Measurements from ENCODE around the gene ASTN2.

Gene ASTN2

GRCh38 chr9:117245175-117245829, 169.6 kb downstream of the ASTN2 start:
- no peak for DNase-seq (ENCODE audit: low read depth)
- no peak for TF ChIP-seq CTCF (conservative IDR thresholded peaks at IDR 0.05; ENCODE audit: low read depth, low read length)
- H3K4me3 ChIP-seq (ENCODE audit: low read length) = no peak overlapping the region

DNA sequence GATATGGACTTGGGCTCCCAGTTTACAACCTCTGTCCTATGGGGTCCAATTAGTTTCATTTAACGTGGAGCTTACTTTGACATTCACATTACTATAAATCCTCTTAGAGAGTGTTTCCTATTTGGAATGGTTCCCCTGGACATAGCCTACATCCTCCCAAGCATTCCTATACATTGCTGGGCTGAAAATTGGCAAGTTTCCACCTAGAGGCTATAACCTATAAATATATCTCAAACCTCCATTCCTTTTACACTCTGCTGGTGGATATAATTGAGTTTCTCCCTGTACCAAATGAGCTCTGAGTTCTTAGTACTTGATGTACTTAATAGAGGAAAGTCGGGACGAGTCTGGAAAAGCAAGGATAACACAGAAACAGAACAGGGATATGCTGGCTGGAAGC, 172.8 kb downstream of the ASTN2 start:
- no peak overlapping the region for H3K4me3 ChIP-seq (ENCODE audit: low read length)
- DNase-seq (ENCODE audit: low read depth) = no peak
- TF ChIP-seq CTCF (conservative IDR thresholded peaks at IDR 0.05; ENCODE audit: low read depth, low read length) = no peak

GRCh38 chr9:117239428-117239827, 175.4 kb downstream of the ASTN2 start:
- no peak for TF ChIP-seq CTCF (conservative IDR thresholded peaks at IDR 0.05; ENCODE audit: low read depth, low read length)
- DNase-seq (ENCODE audit: low read depth) = no peak
- H3K4me3 ChIP-seq (ENCODE audit: low read length) = no peak overlapping the region

GRCh38 chr9:117234103-117234502, 180.8 kb downstream of the ASTN2 start:
- TF ChIP-seq CTCF (conservative IDR thresholded peaks at IDR 0.05; ENCODE audit: low read depth, low read length) = no peak
- H3K4me3 ChIP-seq (ENCODE audit: low read length) = no peak overlapping the region
- no peak for DNase-seq (ENCODE audit: low read depth)

GRCh38 chr9:117233016-117233415, 181.8 kb downstream of the ASTN2 start:
- DNase-seq (ENCODE audit: low read depth) = no peak
- no peak for TF ChIP-seq CTCF (conservative IDR thresholded peaks at IDR 0.05; ENCODE audit: low read depth, low read length)
- H3K4me3 ChIP-seq (ENCODE audit: low read length) = no peak overlapping the region

GRCh38 chr9:117232281-117232680, 182.6 kb downstream of the ASTN2 start:
- TF ChIP-seq CTCF (conservative IDR thresholded peaks at IDR 0.05; ENCODE audit: low read depth, low read length) = no peak
- DNase-seq (ENCODE audit: low read depth) = no peak
- H3K4me3 ChIP-seq (ENCODE audit: low read length) = no peak overlapping the region

DNA sequence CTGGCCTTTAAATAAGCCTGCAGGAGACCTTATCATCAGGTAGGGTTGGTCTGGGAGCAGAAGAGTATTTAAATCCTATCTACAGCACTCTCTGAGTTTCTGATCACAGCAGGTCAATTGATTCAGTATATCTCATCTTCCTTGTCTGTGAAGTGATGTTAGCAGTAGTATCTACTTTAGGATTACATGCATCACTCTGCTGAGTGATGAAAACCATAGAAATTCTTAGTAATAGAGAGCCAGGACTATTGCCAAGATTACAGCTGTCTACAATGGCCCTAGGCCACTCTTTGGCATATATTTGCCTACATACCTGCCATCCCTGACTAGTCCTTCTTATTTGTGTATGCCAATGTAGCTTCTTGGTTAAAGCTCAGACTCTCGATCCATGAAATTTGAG, 183.8 kb downstream of the ASTN2 start:
- no peak for DNase-seq (ENCODE audit: low read depth)
- no peak overlapping the region for H3K4me3 ChIP-seq (ENCODE audit: low read length)
- no peak for TF ChIP-seq CTCF (conservative IDR thresholded peaks at IDR 0.05; ENCODE audit: low read depth, low read length)

Measured in retinal pigment epithelial cell (primary cell).